Measurements from ENCODE around the gene TGFBR3. TPM values are rescaled to one million over a fixed set of nuclear protein-coding genes. Genes with fewer than 3 reads are reported as not detected.

TGFBR3 gene
- total RNA-seq, 3 donors from 2014 or later, result 18.9 to 34.1 (median 20.0) TPM

DNA sequence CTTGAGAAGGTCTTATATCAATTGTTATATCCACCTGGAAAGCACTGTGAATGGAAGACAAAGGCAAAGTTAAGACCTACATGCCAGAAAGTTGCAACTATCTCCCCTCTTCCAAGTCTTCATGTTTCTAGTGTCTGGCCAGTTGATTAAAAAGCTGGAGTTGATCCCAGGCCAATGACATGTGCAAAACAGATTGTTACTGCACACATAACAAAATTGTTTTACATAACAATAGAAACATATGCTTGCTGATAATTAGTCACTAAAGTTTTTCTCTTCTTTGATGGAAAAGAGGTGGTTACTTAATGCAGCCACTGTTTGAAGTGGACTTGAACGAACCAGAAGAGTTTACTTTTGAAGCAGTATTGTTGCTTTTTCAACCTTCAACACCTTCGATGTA is 158.2 kb downstream of the TGFBR3 start:
- H3K36me3 Mint-ChIP-seq (ENCODE audit: insufficient read depth), result peaks cover 33% of the 10 kb centered on the region
- H3K4me3 Mint-ChIP-seq, result no peak overlapping the region
- H3K4me1 Mint-ChIP-seq (ENCODE audit: low read depth), result peaks cover 28% of the 10 kb centered on the region
- H3K9me3 Mint-ChIP-seq, result no peaks in the 10 kb centered on the region
- no peaks in the 10 kb centered on the region for H3K27me3 Mint-ChIP-seq (ENCODE audit: low read depth)
- DNase-seq, result no peak
- ATAC-seq, result no peak

GRCh38 chr1:91725989-91726721 is 159.8 kb downstream of the TGFBR3 start:
- Mint-ChIP-seq H3K4me3 (no peak overlapping the region), H3K36me3 (ENCODE audit: insufficient read depth) (peaks cover 41% of the 10 kb centered on the region), H3K9me3 (no peaks in the 10 kb centered on the region), H3K4me1 (ENCODE audit: low read depth) (peaks cover 12% of the 10 kb centered on the region), H3K27me3 (ENCODE audit: low read depth) (no peaks in the 10 kb centered on the region)
- ATAC-seq, result no peak
- no peak for DNase-seq

DNA sequence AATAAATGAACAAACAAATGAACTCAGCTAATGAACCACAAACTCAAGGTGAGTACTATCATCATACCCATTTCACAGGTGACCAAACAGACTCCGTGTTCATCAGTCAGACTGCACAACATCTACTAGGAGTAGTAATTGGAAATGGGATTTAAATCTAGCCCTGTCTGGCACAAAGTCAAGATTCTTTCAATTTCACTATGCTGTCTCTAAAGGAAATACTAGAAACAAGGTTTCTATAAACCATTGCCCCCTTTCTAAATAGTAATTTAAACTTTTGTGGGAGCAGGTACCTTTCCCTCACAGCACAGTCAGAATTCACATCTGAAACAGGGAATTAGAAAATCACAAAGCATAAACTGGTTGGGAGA is 160.3 kb downstream of the TGFBR3 start:
- H3K27me3 Mint-ChIP-seq (ENCODE audit: low read depth), result no peaks in the 10 kb centered on the region
- H3K9me3 Mint-ChIP-seq, result no peaks in the 10 kb centered on the region
- H3K4me1 Mint-ChIP-seq (ENCODE audit: low read depth), result peaks cover 7% of the 10 kb centered on the region
- ATAC-seq, result no peak
- no peak for DNase-seq
- no peak overlapping the region for H3K4me3 Mint-ChIP-seq
- H3K36me3 Mint-ChIP-seq (ENCODE audit: insufficient read depth), result peaks cover 45% of the 10 kb centered on the region

GRCh38 chr1:91724644-91725043 is 161.3 kb downstream of the TGFBR3 start:
- Mint-ChIP-seq H3K9me3 (no peaks in the 10 kb centered on the region), H3K36me3 (ENCODE audit: insufficient read depth) (peaks cover 46% of the 10 kb centered on the region), H3K4me1 (ENCODE audit: low read depth) (no peaks in the 10 kb centered on the region), H3K27me3 (ENCODE audit: low read depth) (no peaks in the 10 kb centered on the region), H3K4me3 (no peak overlapping the region)
- ATAC-seq (no peak), DNase-seq (no peak)

- Mint-ChIP-seq H3K4me3 (no peak overlapping the region), H3K36me3 (ENCODE audit: insufficient read depth) (peaks cover 49% of the 10 kb centered on the region), H3K27me3 (ENCODE audit: low read depth) (no peaks in the 10 kb centered on the region), H3K9me3 (no peaks in the 10 kb centered on the region), H3K4me1 (ENCODE audit: low read depth) (no peaks in the 10 kb centered on the region)
- no peak for DNase-seq
- no peak for ATAC-seq
These were observed 161.7 kb downstream of the TGFBR3 start for GRCh38 chr1:91724231-91724630.

- Mint-ChIP-seq H3K27me3 (ENCODE audit: low read depth) (no peaks in the 10 kb centered on the region), H3K4me3 (no peak overlapping the region), H3K4me1 (ENCODE audit: low read depth) (no peaks in the 10 kb centered on the region), H3K9me3 (no peaks in the 10 kb centered on the region), H3K36me3 (ENCODE audit: insufficient read depth) (peaks cover 55% of the 10 kb centered on the region)
- no peak for ATAC-seq
- no peak for DNase-seq
These were observed 165.9 kb downstream of the TGFBR3 start for GRCh38 chr1:91720044-91720443.

- H3K36me3 Mint-ChIP-seq (ENCODE audit: insufficient read depth), result peaks cover 56% of the 10 kb centered on the region
- no peak overlapping the region for H3K4me3 Mint-ChIP-seq
- H3K27me3 Mint-ChIP-seq (ENCODE audit: low read depth), result no peaks in the 10 kb centered on the region
These were observed 167.1 kb downstream of the TGFBR3 start for GRCh38 chr1:91718877-91719276.

GRCh38 chr1:91718368-91718767 is 167.6 kb downstream of the TGFBR3 start:
- Mint-ChIP-seq H3K36me3 (ENCODE audit: insufficient read depth) (peaks cover 56% of the 10 kb centered on the region), H3K4me3 (no peak overlapping the region), H3K9me3 (no peaks in the 10 kb centered on the region), H3K27me3 (ENCODE audit: low read depth) (no peaks in the 10 kb centered on the region), H3K4me1 (ENCODE audit: low read depth) (peaks cover 13% of the 10 kb centered on the region)
- ATAC-seq (no peak), DNase-seq (no peak)

More at GRCh38 chr1:91718877-91719276, 167.1 kb downstream of the TGFBR3 start:
- peaks cover 9% of the 10 kb centered on the region for H3K4me1 Mint-ChIP-seq (ENCODE audit: low read depth)
- DNase-seq (no peak), ATAC-seq (no peak)
- H3K9me3 Mint-ChIP-seq, result no peaks in the 10 kb centered on the region

DNA sequence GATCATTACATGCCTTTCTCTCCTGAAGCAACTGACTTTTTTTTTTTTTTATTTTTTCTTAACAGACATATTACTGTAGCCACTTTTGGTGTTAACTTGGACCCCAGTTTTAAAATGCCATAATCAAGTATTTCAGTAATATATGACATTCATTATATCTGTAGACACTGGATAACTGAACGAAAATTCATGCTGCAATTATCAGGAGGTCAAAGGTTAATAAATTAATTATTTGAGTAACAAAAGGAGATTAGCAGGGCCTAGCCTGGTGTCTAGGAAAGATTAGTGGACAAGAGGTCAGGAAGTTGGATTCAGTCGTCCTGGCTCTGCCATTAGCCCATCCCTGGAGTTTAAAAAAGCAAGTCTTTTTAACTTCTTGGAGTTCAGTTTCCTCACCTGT is 168.1 kb downstream of the TGFBR3 start:
- no peak for DNase-seq

DNA sequence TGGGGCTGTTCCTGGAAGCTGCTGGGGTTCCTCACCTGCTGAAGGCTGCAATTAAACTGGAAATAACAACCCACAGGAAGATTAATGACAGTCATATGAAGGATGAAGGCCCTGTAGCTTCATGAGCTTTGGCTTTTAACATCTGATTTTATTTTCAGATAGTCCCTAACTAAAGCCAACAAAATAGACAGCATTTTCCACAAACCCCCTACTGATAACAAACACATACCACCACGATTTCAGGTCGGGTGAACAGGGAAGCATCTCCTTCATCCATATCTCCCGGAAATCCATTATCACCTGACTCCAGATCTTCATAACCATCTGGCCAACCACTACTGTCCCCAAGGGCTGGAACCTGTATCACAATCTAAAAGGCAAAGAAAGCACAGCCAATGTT is 169.6 kb downstream of the TGFBR3 start:
- peaks cover 58% of the 10 kb centered on the region for H3K36me3 Mint-ChIP-seq (ENCODE audit: insufficient read depth)

More for the DNA sequence above, 168.1 kb downstream of the TGFBR3 start:
- Mint-ChIP-seq H3K4me1 (ENCODE audit: low read depth) (peaks cover 19% of the 10 kb centered on the region), H3K4me3 (no peak overlapping the region), H3K36me3 (ENCODE audit: insufficient read depth) (peaks cover 59% of the 10 kb centered on the region), H3K9me3 (no peaks in the 10 kb centered on the region), H3K27me3 (ENCODE audit: low read depth) (no peaks in the 10 kb centered on the region)
- ATAC-seq, result no peak

DNA sequence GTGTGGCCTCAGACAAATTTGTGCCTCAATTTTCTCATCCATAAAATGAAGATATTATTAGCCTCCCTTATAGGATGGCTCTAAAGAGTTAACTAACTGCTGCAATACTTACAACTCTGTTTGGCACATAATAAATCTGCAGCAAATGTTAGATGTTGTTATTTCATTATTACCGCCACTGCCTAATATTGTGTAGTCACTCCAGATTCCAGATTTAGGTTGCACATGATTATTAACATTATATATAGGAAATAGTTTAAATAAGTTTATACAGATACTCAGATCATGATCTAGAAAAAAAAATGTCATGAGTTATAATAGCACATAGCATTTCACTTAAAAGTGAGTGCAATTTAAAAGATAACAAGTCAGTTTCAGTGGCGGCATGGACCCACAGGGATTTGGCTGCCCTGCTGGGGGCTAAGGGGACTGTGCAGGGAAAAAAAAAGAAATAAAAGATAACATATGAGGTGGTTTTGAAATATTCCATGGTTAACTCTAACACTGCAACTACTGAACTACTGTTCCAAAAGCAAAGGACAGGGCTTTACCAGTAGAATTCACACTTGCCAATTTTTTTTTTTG is 170.4 kb downstream of the TGFBR3 start:
- Mint-ChIP-seq H3K4me1 (ENCODE audit: low read depth) (peaks cover 25% of the 10 kb centered on the region), H3K27me3 (ENCODE audit: low read depth) (no peaks in the 10 kb centered on the region), H3K36me3 (ENCODE audit: insufficient read depth) (peaks cover 59% of the 10 kb centered on the region), H3K9me3 (no peaks in the 10 kb centered on the region), H3K4me3 (no peak overlapping the region)
- DNase-seq, result no peak
- no peak for ATAC-seq

More for the DNA sequence above, 169.6 kb downstream of the TGFBR3 start:
- Mint-ChIP-seq H3K9me3 (no peaks in the 10 kb centered on the region), H3K27me3 (ENCODE audit: low read depth) (no peaks in the 10 kb centered on the region), H3K4me3 (no peak overlapping the region), H3K4me1 (ENCODE audit: low read depth) (peaks cover 25% of the 10 kb centered on the region)
- no peak for ATAC-seq
- DNase-seq, result no peak

DNA sequence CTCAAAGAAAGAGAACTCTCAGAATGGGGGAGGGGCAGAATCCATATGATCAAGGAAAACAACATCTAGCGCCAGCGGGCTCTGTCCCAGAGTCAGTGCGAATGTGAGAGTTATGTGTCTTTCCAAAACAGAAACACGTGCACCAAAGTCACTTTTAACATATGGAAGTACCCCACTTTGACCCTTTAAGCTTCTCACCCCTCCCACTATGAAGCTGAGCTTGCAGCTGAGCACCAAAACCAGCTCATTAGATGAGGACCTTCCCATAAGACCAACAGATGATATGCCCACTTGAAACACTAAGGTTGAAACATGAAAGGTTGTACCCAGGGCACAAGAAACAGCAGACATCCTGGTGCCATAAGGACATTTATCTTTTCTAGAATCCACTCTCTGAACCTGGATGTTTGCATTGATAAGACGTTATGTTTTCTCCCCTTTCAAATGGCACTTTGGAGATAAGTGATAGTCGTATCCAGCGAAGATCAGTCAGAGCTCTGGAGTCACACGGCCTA is 171.0 kb downstream of the TGFBR3 start:
- peaks cover 25% of the 10 kb centered on the region for H3K4me1 Mint-ChIP-seq (ENCODE audit: low read depth)
- no peaks in the 10 kb centered on the region for H3K27me3 Mint-ChIP-seq (ENCODE audit: low read depth)
- H3K36me3 Mint-ChIP-seq (ENCODE audit: insufficient read depth), result peaks cover 54% of the 10 kb centered on the region
- no peak overlapping the region for H3K4me3 Mint-ChIP-seq
- H3K9me3 Mint-ChIP-seq, result no peaks in the 10 kb centered on the region
- no peak for ATAC-seq
- no peak for DNase-seq

DNA sequence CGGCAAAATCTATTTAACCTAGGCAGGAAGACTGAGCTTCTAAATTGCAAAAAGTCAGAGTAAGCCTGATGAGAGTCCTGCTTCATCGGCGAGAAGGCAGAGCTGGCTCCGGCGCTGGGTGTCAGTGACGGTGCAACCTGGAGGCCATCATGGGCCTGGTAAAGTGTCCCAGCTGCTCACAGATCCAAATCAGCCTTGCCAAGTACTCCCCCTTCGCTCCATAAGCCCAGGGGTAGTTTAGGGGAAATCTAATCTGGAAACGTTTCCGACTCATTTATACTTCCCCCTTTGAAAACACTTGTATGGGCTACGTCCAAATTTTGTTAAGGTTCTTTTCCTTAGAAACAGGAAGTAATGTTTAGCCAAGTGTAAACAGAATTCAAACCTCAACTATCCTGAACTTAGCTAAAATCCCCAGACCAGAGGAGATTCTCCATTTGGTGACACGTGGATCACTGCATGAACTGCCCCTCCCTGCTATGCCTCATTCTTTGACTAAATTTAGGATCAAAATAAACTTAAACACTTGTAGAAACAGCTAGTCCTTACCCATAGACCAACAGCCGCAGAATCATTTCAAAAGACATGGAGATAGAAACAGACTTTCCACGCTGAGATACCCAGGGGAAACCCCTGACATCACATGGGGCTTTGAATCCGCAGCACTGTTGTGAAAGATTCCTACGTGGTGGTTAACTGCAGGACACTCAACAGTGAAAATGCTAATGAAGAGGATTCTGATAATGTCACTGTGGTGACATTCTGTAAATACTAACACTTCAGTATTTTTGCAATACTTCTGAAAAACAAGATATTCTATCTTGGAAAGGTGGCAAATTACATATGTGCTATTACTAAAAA is 172.7 kb downstream of the TGFBR3 start:
- ATAC-seq (peak; percentile 80 to 89), DNase-seq (peak; percentile 21)
- Mint-ChIP-seq H3K27me3 (ENCODE audit: low read depth) (no peaks in the 10 kb centered on the region), H3K9me3 (no peaks in the 10 kb centered on the region), H3K4me1 (ENCODE audit: low read depth) (peaks cover 25% of the 10 kb centered on the region), H3K36me3 (ENCODE audit: insufficient read depth) (peaks cover 41% of the 10 kb centered on the region), H3K4me3 (no peak overlapping the region)

- H3K27me3 Mint-ChIP-seq (ENCODE audit: low read depth), result no peaks in the 10 kb centered on the region
- no peak for DNase-seq
- H3K4me1 Mint-ChIP-seq (ENCODE audit: low read depth), result peaks cover 25% of the 10 kb centered on the region
- peaks cover 46% of the 10 kb centered on the region for H3K36me3 Mint-ChIP-seq (ENCODE audit: insufficient read depth)
- ATAC-seq, result peak; percentile 15 to 21
- no peak overlapping the region for H3K4me3 Mint-ChIP-seq
- H3K9me3 Mint-ChIP-seq, result no peaks in the 10 kb centered on the region
These were observed 173.6 kb downstream of the TGFBR3 start for GRCh38 chr1:91712393-91712792.
